Peyer's patch (tissue), 4 donors: ENCODE results near the gene GGTLC2. TPM values are rescaled to one million over a fixed set of nuclear protein-coding genes. Genes with fewer than 3 reads are reported as not detected.

ENCODE experiments used
- DNase-seq, 3 donors: peaks; one replicate each; pipeline ENCODE4 v3.0.0-alpha.2; 2017 to 2019
- H3K27ac ChIP-seq, 4 donors: fragments of 200-600 bp; sonication (generic); one replicate each; pipeline ENCODE4 v1.5.1; 2016 to 2019
- H3K27me3 ChIP-seq, 2 donors: fragments of 200-600 bp; sonication (generic); one replicate each; pipeline ENCODE4 v1.5.1; 2019
- H3K36me3 ChIP-seq, 3 donors: fragments of 200-600 bp; sonication (generic); one replicate each; pipeline ENCODE4 v1.5.1; 2016 to 2019
- H3K4me1 ChIP-seq, 4 donors: fragments of 200-600 bp; sonication (generic); one replicate each; pipeline ENCODE4 v1.5.1; 2016 to 2019
- H3K4me3 ChIP-seq, 4 donors: fragments of 200-600 bp; sonication (generic); 1 replicate in 3 of 4; 2 replicates in 1 of 4; pipeline ENCODE4 v1.5.1; 2016 to 2019; ENCODE audit warnings: mild to moderate bottlenecking in 1 of 4
- H3K9me3 ChIP-seq, 4 donors: fragments of 200-600 bp; sonication (generic); one replicate each; pipeline ENCODE4 v1.5.1; 2016 to 2019; ENCODE audit warnings: mild to moderate bottlenecking in 1 of 4
- CTCF ChIP-seq, 6 experiments: fragments of 450-650 bp in 4 of 6; fragments of 200-600 bp in 2 of 6; sonication (generic) in 1 of 6; IDR thresholded peaks; one replicate each; pipeline ENCODE4 v1.5.1; 2017 to 2019; ENCODE audit warnings: antibody characterized with exemption in 6 of 6, mild to moderate bottlenecking in 3 of 6, moderate library complexity in 1 of 6
- POLR2A ChIP-seq, 2 donors: fragments of 450-650 bp; IDR thresholded peaks; one replicate each; pipeline ENCODE4 v1.5.1; 2017; ENCODE audit warnings: antibody characterized with exemption in 2 of 2, mild to moderate bottlenecking in 2 of 2, moderate library complexity in 2 of 2
- total RNA-seq, 4 donors: library from RNA; depleted of rRNA; stranded (reverse); fragments of >200 nt; gene quantifications; one replicate each; pipeline ENCODE4 v1.1.0, GENCODE V29; 2016

Gene GGTLC2
- total RNA-seq, 4 donors from 2014 or later = not detected

GRCh38 chr22:22673099-22673498 lies 28.7 kb downstream of the GGTLC2 start:
- no peak for TF ChIP-seq CTCF (IDR thresholded peaks at IDR 0.05)
- TF ChIP-seq POLR2A (IDR thresholded peaks at IDR 0.05) = no peak
- Histone ChIP-seq H3K27me3 (no peaks in the 10 kb centered on the region), H3K9me3 (no peaks in the 10 kb centered on the region), H3K4me1 (no peaks in the 10 kb centered on the region), H3K4me3 (no peak overlapping the region), H3K36me3 (no peaks in the 10 kb centered on the region), H3K27ac (no peak overlapping the region)
- DNase-seq = no peak

- H3K27ac ChIP-seq = no peak overlapping the region
- no peak overlapping the region for H3K4me3 ChIP-seq
- TF ChIP-seq CTCF (IDR thresholded peaks at IDR 0.05) (no peak), POLR2A (IDR thresholded peaks at IDR 0.05) (no peak)
- H3K27me3 ChIP-seq = no peaks in the 10 kb centered on the region
- no peaks in the 10 kb centered on the region for H3K9me3 ChIP-seq
- H3K36me3 ChIP-seq = no peaks in the 10 kb centered on the region
- no peak for DNase-seq
- H3K4me1 ChIP-seq = no peaks in the 10 kb centered on the region
These were observed 29.2 kb downstream of the GGTLC2 start for GRCh38 chr22:22673628-22674027.

GRCh38 chr22:22674467-22674866 lies 30.1 kb downstream of the GGTLC2 start:
- Histone ChIP-seq H3K4me1 (no peaks in the 10 kb centered on the region), H3K4me3 (no peak overlapping the region), H3K36me3 (no peaks in the 10 kb centered on the region), H3K9me3 (no peaks in the 10 kb centered on the region), H3K27me3 (no peaks in the 10 kb centered on the region), H3K27ac (no peak overlapping the region)
- no peak for DNase-seq
- TF ChIP-seq CTCF (IDR thresholded peaks at IDR 0.05) = no peak
- no peak for TF ChIP-seq POLR2A (IDR thresholded peaks at IDR 0.05)

- no peaks in the 10 kb centered on the region for H3K9me3 ChIP-seq
- no peak overlapping the region for H3K27ac ChIP-seq
- H3K4me3 ChIP-seq = no peak overlapping the region
- peaks cover 0 to 6% (median 0%) of the 10 kb centered on the region in 4 donors for H3K4me1 ChIP-seq
- H3K27me3 ChIP-seq = no peaks in the 10 kb centered on the region
- H3K36me3 ChIP-seq = no peaks in the 10 kb centered on the region
- no peak for DNase-seq
- TF ChIP-seq CTCF (IDR thresholded peaks at IDR 0.05) (no peak), POLR2A (IDR thresholded peaks at IDR 0.05) (no peak)
These were observed 34.6 kb downstream of the GGTLC2 start for GRCh38 chr22:22678970-22679369.

- no peaks in the 10 kb centered on the region for H3K27me3 ChIP-seq
- DNase-seq = peak in 1 of 3 donors; percentile 10
- H3K9me3 ChIP-seq = no peaks in the 10 kb centered on the region
- no peaks in the 10 kb centered on the region for H3K36me3 ChIP-seq
- no peak overlapping the region for H3K27ac ChIP-seq
- no peak for TF ChIP-seq POLR2A (IDR thresholded peaks at IDR 0.05)
- no peak for TF ChIP-seq CTCF (IDR thresholded peaks at IDR 0.05)
- peaks cover 0 to 20% (median 2%) of the 10 kb centered on the region in 4 donors for H3K4me1 ChIP-seq
- H3K4me3 ChIP-seq = no peak overlapping the region
These were observed 36.0 kb downstream of the GGTLC2 start for GRCh38 chr22:22680396-22680795.

- TF ChIP-seq CTCF (IDR thresholded peaks at IDR 0.05) = no peak
- no peak for TF ChIP-seq POLR2A (IDR thresholded peaks at IDR 0.05)
- no peak overlapping the region for H3K27ac ChIP-seq
- H3K27me3 ChIP-seq = no peaks in the 10 kb centered on the region
- no peaks in the 10 kb centered on the region for H3K36me3 ChIP-seq
- H3K4me3 ChIP-seq = no peak overlapping the region
- DNase-seq = peak in 1 of 3 donors; percentile 43
- H3K4me1 ChIP-seq = peaks cover 0 to 22% (median 4%) of the 10 kb centered on the region in 4 donors
- no peaks in the 10 kb centered on the region for H3K9me3 ChIP-seq
These were observed 36.9 kb downstream of the GGTLC2 start for GRCh38 chr22:22681221-22681739.
